Body of pancreas (tissue), 4 donors: Measurements from ENCODE around the gene RAD51B. TPM values are rescaled to one million over a fixed set of nuclear protein-coding genes. Genes with fewer than 3 reads are reported as not detected.

ENCODE experiments used
- ATAC-seq: fragments of 150-250 bp; one replicate; pipeline ENCODE4 v1.9.1; 2016
- DNase-seq, 4 donors: peaks; one replicate each; pipeline ENCODE4 v3.0.0-alpha.2; 2019
- H3K27ac ChIP-seq, 4 donors: fragments of 200-600 bp; sonication (generic); 1 replicate in 3 of 4; 2 replicates in 1 of 4; pipeline versions ENCODE4 v1.5.1 to v1.6.1; 2016 to 2019; ENCODE audit warnings: mild to moderate bottlenecking in 1 of 4, mixed read lengths in 1 of 4, moderate library complexity in 1 of 4
- H3K27me3 ChIP-seq, 2 donors: fragments of 200-600 bp; sonication (generic); one replicate each; pipeline ENCODE4 v1.6.0; 2016; ENCODE audit warnings: mild to moderate bottlenecking in 1 of 2
- H3K36me3 ChIP-seq, 2 donors: fragments of 200-600 bp; sonication (generic); replicated peaks in 1 of 2; 2 replicates each; pipeline ENCODE4 v1.5.1; 2016; ENCODE audit warnings: low read depth in 2 of 2; ENCODE audit not compliant: insufficient read depth in 1 of 2
- H3K4me1 ChIP-seq: fragments of 200-600 bp; sonication (generic); one replicate; pipeline ENCODE4 v1.6.0; 2016
- H3K4me3 ChIP-seq, 2 donors: fragments of 200-600 bp; sonication (generic); 1 replicate in 1 of 2; 2 replicates in 1 of 2; pipeline ENCODE4 v1.5.1; 2016 to 2019
- H3K9me3 ChIP-seq, 3 donors: fragments of 200-600 bp; sonication (generic); 1 replicate in 2 of 3; 2 replicates in 1 of 3; pipeline ENCODE4 v1.5.1; 2016
- CTCF ChIP-seq, 7 experiments: fragments of 450-650 bp in 4 of 7; fragments of 200-600 bp in 3 of 7; sonication (generic) in 3 of 7; IDR thresholded peaks; one replicate each; pipeline ENCODE4 v1.5.1; 2016 to 2019; ENCODE audit warnings: antibody characterized with exemption in 7 of 7
- POLR2A ChIP-seq, 3 donors: fragments of 450-650 bp; IDR thresholded peaks; one replicate each; pipeline ENCODE4 v1.6.1; 2016; ENCODE audit warnings: antibody characterized with exemption in 3 of 3, mild to moderate bottlenecking in 2 of 3
- WGBS, 2 donors: methylation state at CpG; one replicate each; pipeline ENCODE4 v1.1.5; 2017; 5-methylcytosine and 5-hydroxymethylcytosine counted together
- intact Hi-C: fragments of 100-400 bp; cut with DNase I; formaldehyde crosslinking; loops from one replicate; pipeline ENCODE4 v1.15.1; 2023
- total RNA-seq, 2 donors: library from RNA; depleted of rRNA; stranded (reverse); fragments of >200 nt; gene quantifications; one replicate each; pipeline ENCODE4 v1.1.0, GENCODE V29; 2016

RAD51B gene
- total RNA-seq, 2 donors from 2014 or later, result 12.2 to 29.6 TPM

DNA sequence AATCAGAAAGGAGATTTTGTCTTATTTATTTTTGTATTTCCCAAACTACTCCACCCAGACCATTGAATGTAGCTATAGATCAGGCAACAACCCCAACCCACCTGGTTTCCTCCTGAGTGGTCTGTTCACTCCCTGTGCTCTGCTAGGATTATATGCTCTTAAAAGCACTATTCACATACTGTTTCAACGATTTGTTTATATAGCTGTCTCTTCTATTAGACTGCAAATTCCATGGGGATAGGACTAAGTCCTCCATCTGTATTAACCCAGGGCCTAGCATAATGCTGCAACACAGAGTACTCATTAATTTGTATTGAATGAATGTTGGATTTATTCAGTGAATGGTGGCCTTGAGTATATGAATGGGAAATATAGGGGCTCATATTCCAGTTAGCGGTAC lies 307.6 kb downstream of the RAD51B start:
- Histone ChIP-seq H3K4me1 (peaks cover 10% of the 10 kb centered on the region), H3K27ac (no peak overlapping the region), H3K27me3 (no peaks in the 10 kb centered on the region), H3K4me3 (no peak overlapping the region), H3K9me3 (no peaks in the 10 kb centered on the region), H3K36me3 (no peaks in the 10 kb centered on the region)
- ATAC-seq (no peak), DNase-seq (no peak)
- TF ChIP-seq CTCF (IDR thresholded peaks at IDR 0.05), result no peak
- no peak for TF ChIP-seq POLR2A (IDR thresholded peaks at IDR 0.05)
- 63 to 65% methylated on average over 2 of the region's 2 CpGs for WGBS, 2 donors
- intact Hi-C loops, result no loop called here

- Histone ChIP-seq H3K9me3 (no peaks in the 10 kb centered on the region), H3K4me3 (no peak overlapping the region), H3K36me3 (no peaks in the 10 kb centered on the region), H3K4me1 (peaks cover 4% of the 10 kb centered on the region), H3K27ac (no peak overlapping the region), H3K27me3 (no peaks in the 10 kb centered on the region)
- DNase-seq (no peak), ATAC-seq (no peak)
- TF ChIP-seq CTCF (IDR thresholded peaks at IDR 0.05) (no peak), POLR2A (IDR thresholded peaks at IDR 0.05) (no peak)
- intact Hi-C loops, result no loop called here
These were observed 312.3 kb downstream of the RAD51B start for GRCh38 chr14:68131907-68132306.

GRCh38 chr14:68132563-68133121 lies 313.1 kb downstream of the RAD51B start:
- TF ChIP-seq CTCF (IDR thresholded peaks at IDR 0.05), result no peak
- no peak for TF ChIP-seq POLR2A (IDR thresholded peaks at IDR 0.05)
- H3K27ac ChIP-seq, result no peak overlapping the region
- ATAC-seq, result no peak
- H3K4me1 ChIP-seq, result peaks cover 5% of the 10 kb centered on the region
- WGBS, 2 donors, result 67 to 90% methylated on average over 1 of the region's 1 CpG
- DNase-seq, result no peak
- intact Hi-C loops, result no loop called here
- H3K4me3 ChIP-seq, result no peak overlapping the region
- H3K27me3 ChIP-seq, result no peaks in the 10 kb centered on the region
- H3K9me3 ChIP-seq, result no peaks in the 10 kb centered on the region
- no peaks in the 10 kb centered on the region for H3K36me3 ChIP-seq

DNA sequence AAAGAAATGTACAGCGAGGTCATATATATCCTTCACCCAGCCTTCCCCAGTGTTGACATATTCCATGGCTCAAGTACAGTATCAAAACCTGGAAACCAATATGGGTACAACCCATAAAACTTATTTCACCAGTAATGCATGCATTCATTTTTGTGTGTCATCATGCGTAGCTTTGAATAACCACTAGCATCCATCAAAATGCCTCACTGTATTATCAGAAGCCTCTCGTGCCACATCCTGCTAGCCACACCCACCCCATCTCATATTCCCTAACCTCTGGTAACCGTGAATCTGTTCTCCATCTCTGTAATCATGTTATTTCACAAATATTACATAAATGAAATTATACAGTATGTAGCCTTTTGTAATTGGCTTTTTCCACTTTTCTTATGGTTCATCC lies 314.3 kb downstream of the RAD51B start:
- Histone ChIP-seq H3K4me1 (peaks cover 17% of the 10 kb centered on the region), H3K9me3 (no peaks in the 10 kb centered on the region), H3K27me3 (no peaks in the 10 kb centered on the region), H3K4me3 (no peak overlapping the region), H3K27ac (no peak overlapping the region), H3K36me3 (no peaks in the 10 kb centered on the region)
- ATAC-seq, result no peak
- DNase-seq, result no peak
- WGBS, 2 donors, result 89 to 93% methylated on average over 4 of the region's 4 CpGs
- intact Hi-C loops, result no loop called here
- TF ChIP-seq POLR2A (IDR thresholded peaks at IDR 0.05) (no peak), CTCF (IDR thresholded peaks at IDR 0.05) (no peak)

GRCh38 chr14:68135028-68135427 lies 315.4 kb downstream of the RAD51B start:
- intact Hi-C loops, result no loop called here
- DNase-seq (no peak), ATAC-seq (no peak)
- Histone ChIP-seq H3K36me3 (no peaks in the 10 kb centered on the region), H3K9me3 (no peaks in the 10 kb centered on the region), H3K27me3 (no peaks in the 10 kb centered on the region), H3K4me1 (peaks cover 29% of the 10 kb centered on the region), H3K27ac (no peak overlapping the region), H3K4me3 (no peak overlapping the region)
- WGBS, 2 donors, result 87% methylated on average over 3 of the region's 3 CpGs
- TF ChIP-seq CTCF (IDR thresholded peaks at IDR 0.05) (no peak), POLR2A (IDR thresholded peaks at IDR 0.05) (no peak)
